SK-N-SH (cell line): ENCODE data around the gene MIGA2. TPM values are rescaled to one million over a fixed set of nuclear protein-coding genes. Genes with fewer than 3 reads are reported as not detected.

Experiments
- CTCF ChIA-PET: fragments of 300-600, 350-600 bp; formaldehyde crosslinking; extraction: SDS; loops from one replicate; lab custom pipeline; 2021; lab: Yijun Ruan, JAX
- POLR2A ChIA-PET: fragments of 350-600 bp; sonication (Branson Sonifier 250); formaldehyde crosslinking; extraction: SDS; loops from one replicate; lab custom pipeline; 2020; ENCODE audit warnings: antibody characterized with exemption, inconsistent platforms; lab: Yijun Ruan, JAX
- DNase-seq: peaks from one replicate; pipeline ENCODE4 v3.0.0; 2012
- H2AFZ ChIP-seq: fragments of 200-600 bp; sonication (generic); 2 replicates; pipeline ENCODE4 v1.8.1; 2016; ENCODE audit warnings: antibody characterized with exemption, mild to moderate bottlenecking, low read depth
- H3F3A ChIP-seq: fragments of 200-600 bp; sonication (generic); replicated peaks from 2 replicates; pipeline ENCODE3; 2016; ENCODE audit warnings: antibody characterized with exemption, mild to moderate bottlenecking; ENCODE audit not compliant: insufficient read depth
- H3K27ac ChIP-seq, 2 experiments: fragments of 200-500 bp in 1 of 2; fragments of 200-600 bp in 1 of 2; sonication (Bioruptor generic) in 1 of 2; sonication (generic), shearing (Covaris generic) in 1 of 2; 2 replicates each; pipeline versions ENCODE4 v1.5.1 to v1.6.1; 2014 to 2016; ENCODE audit warnings: low read depth in 2 of 2, inconsistent platforms in 1 of 2, low read length in 1 of 2, mild to moderate bottlenecking in 1 of 2, mixed read lengths in 1 of 2
- H3K27me3 ChIP-seq: fragments of 200-600 bp; sonication (generic), shearing (Covaris generic); 2 replicates; pipeline ENCODE4 v1.6.1; 2016; ENCODE audit warnings: mixed run types; ENCODE audit not compliant: insufficient read depth
- H3K36me3 ChIP-seq, 2 experiments: fragments of 200-500 bp in 1 of 2; fragments of 200-600 bp in 1 of 2; sonication (Bioruptor generic) in 1 of 2; sonication (generic) in 1 of 2; replicated peaks in 1 of 2; 2 replicates each; pipeline versions ENCODE3 to v1.5.1; 2014 to 2016; ENCODE audit warnings: low read length in 1 of 2, mild to moderate bottlenecking in 1 of 2; ENCODE audit not compliant: insufficient read depth in 2 of 2, control insufficient read depth in 1 of 2
- H3K4me1 ChIP-seq, 2 experiments: fragments of 200-500 bp in 1 of 2; fragments of 200-600 bp in 1 of 2; sonication (Bioruptor generic) in 1 of 2; sonication (generic), shearing (Covaris generic) in 1 of 2; 2 replicates each; pipeline versions ENCODE4 v1.5.1 to v1.6.1; 2014 to 2016; ENCODE audit warnings: low read depth in 1 of 2, low read length in 1 of 2, mixed run types in 1 of 2; ENCODE audit not compliant: insufficient read depth in 2 of 2, control insufficient read depth in 1 of 2
- H3K4me2 ChIP-seq: fragments of 200-600 bp; sonication (generic), shearing (Covaris generic); 2 replicates; pipeline ENCODE4 v1.6.1; 2017; ENCODE audit warnings: mixed run types
- H3K4me3 ChIP-seq, 2 experiments: fragments of 200-500 bp in 1 of 2; fragments of 200-600 bp in 1 of 2; sonication (Bioruptor generic) in 1 of 2; sonication (generic), shearing (Covaris generic) in 1 of 2; 2 replicates each; pipeline versions ENCODE4 v1.5.1 to v1.8.1; 2014 to 2016; ENCODE audit warnings: low read depth in 2 of 2, inconsistent platforms in 1 of 2, low read length in 1 of 2, mild to moderate bottlenecking in 1 of 2, mixed read lengths in 1 of 2, moderate library complexity in 1 of 2
- H3K79me2 ChIP-seq: fragments of 200-600 bp; sonication (generic); 2 replicates; pipeline ENCODE4 v1.8.1; 2017; ENCODE audit warnings: mild to moderate bottlenecking; ENCODE audit not compliant: insufficient read depth
- H3K9ac ChIP-seq: fragments of 200-600 bp; sonication (generic); 2 replicates; pipeline ENCODE4 v1.6.1; 2017; ENCODE audit warnings: mixed run types
- H3K9me2 ChIP-seq: fragments of 200-600 bp; sonication (generic); 2 replicates; pipeline ENCODE4 v1.6.1; 2017; ENCODE audit warnings: mixed run types
- H3K9me3 ChIP-seq: fragments of 200-600 bp; sonication (generic); 2 replicates; pipeline ENCODE4 v1.6.1; 2017; ENCODE audit warnings: mixed run types, mild to moderate bottlenecking, moderate library complexity
- H4K20me1 ChIP-seq: fragments of 200-600 bp; sonication (generic); 2 replicates; pipeline ENCODE4 v1.6.1; 2017; ENCODE audit warnings: mild to moderate bottlenecking, mixed run types; ENCODE audit not compliant: insufficient read depth
- CHD2 ChIP-seq: fragments of 150-350 bp; IDR thresholded peaks from 2 replicates; pipeline ENCODE4 v1.6.1; 2018; ENCODE audit warnings: low read length; ENCODE audit not compliant: partially characterized antibody
- ELF1 ChIP-seq: IDR thresholded peaks from 2 replicates; pipeline ENCODE4 v1.4.0; 2012
- EZH2phosphoT487 ChIP-seq: fragments of 200-600 bp; sonication (generic); IDR thresholded peaks from 2 replicates; pipeline ENCODE4 v1.6.1; 2017; ENCODE audit warnings: low read depth, mixed run types, mild to moderate bottlenecking, antibody characterized with exemption, moderate library complexity, borderline replicate concordance
- FOXM1 ChIP-seq: IDR thresholded peaks from 2 replicates; pipeline ENCODE4 v1.4.0; 2012; ENCODE audit warnings: low read depth, mild to moderate bottlenecking
- GATA2 ChIP-seq: sonication (generic); formaldehyde crosslinking; IDR thresholded peaks from 2 replicates; pipeline ENCODE4 v1.5.0; 2020; ENCODE audit warnings: mild to moderate bottlenecking, missing genetic modification reagents
- RAD21 ChIP-seq: IDR thresholded peaks from 2 replicates; pipeline ENCODE4 v1.6.1; 2012; ENCODE audit warnings: mild to moderate bottlenecking, low read length
- RCOR1 ChIP-seq: fragments of 150-350 bp; IDR thresholded peaks from 2 replicates; pipeline ENCODE4 v1.6.1; 2017; ENCODE audit warnings: antibody characterized with exemption, low read length
- RFX5 ChIP-seq: IDR thresholded peaks from 2 replicates; pipeline ENCODE4 v1.6.1; 2012; ENCODE audit warnings: mild to moderate bottlenecking, improper control_type of control experiment, low read length
- RXRA ChIP-seq: IDR thresholded peaks from 2 replicates; pipeline ENCODE4 v1.4.0; 2012; ENCODE audit warnings: low read depth, mild to moderate bottlenecking, borderline replicate concordance
- TCF12 ChIP-seq: IDR thresholded peaks from 2 replicates; pipeline ENCODE4 v1.4.0; 2012
- TEAD4 ChIP-seq: IDR thresholded peaks from 2 replicates; pipeline ENCODE4 v1.4.0; 2012; ENCODE audit warnings: mild to moderate bottlenecking, borderline replicate concordance; ENCODE audit not compliant: insufficient read depth
- YY1 ChIP-seq: IDR thresholded peaks from 2 replicates; pipeline ENCODE4 v1.4.0; 2012; ENCODE audit warnings: low read depth, mild to moderate bottlenecking
- whole genome bisulfite sequencing: methylation state at CpG from one replicate; pipeline ENCODE4 v1.1.6; 2017; ENCODE audit warnings: low lambda C conversion rate; 5-methylcytosine and 5-hydroxymethylcytosine counted together
- polyA plus RNA-seq, 3 experiments: library from polyadenylated mRNA; depleted of rRNA; stranded (reverse); fragments of >200 nt; gene quantifications; 2 replicates each; pipeline ENCODE4 v1.2.3, GENCODE V29; 2012
- TF ChIP-seq, protein P1 (sequence below): IDR thresholded peaks from 2 replicates; pipeline ENCODE4 v1.4.0; 2012; ENCODE audit warnings: low read depth, borderline replicate concordance
- TF ChIP-seq, protein P2 (sequence below): fragments of 200-600 bp; sonication (generic); IDR thresholded peaks from 2 replicates; pipeline ENCODE4 v1.6.1; 2017; ENCODE audit warnings: antibody characterized with exemption, mild to moderate bottlenecking, moderate library complexity
- TF ChIP-seq, protein P3 (sequence below): fragments of 150-350 bp; IDR thresholded peaks from 2 replicates; pipeline ENCODE4 v1.6.1; 2016; ENCODE audit warnings: mild to moderate bottlenecking, low read depth, low read length
- TF ChIP-seq, protein P4 (sequence below): IDR thresholded peaks from 2 replicates; pipeline ENCODE4 v1.6.1; 2012; ENCODE audit warnings: mild to moderate bottlenecking, low read depth, low read length, moderate library complexity

MIGA2 gene
- polyA plus RNA-seq, 1 of the 3 experiments (the other 2 are of a cell fraction): 21.2 TPM

DNA sequence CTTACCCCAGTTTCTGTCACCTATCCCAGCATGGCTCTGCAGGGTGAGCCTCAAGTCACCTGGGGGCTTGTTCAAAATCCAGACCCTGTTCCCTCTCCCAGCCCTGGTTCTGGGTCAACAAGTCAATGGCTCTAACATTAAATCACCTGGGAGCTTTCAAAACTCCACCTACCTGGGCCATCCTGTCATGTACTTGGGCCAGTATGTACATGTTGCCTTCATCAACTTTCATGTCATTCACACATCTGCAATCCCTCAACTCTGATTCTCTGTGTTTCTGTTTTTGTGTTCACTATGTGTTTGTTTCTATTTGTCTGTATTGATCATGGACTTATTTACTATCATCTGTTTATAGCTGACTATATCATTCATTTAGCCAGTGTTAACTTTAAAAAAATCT, 6.2 kb upstream of the MIGA2 start:
- Histone ChIP-seq H3K27me3 (no peaks in the 10 kb centered on the region), H3K4me3 (no peak overlapping the region), H3K4me1 (peaks cover 10 to 20% of the 10 kb centered on the region in 2 experiments; a peak in 3 of 4 replicates), H3K79me2 (peaks cover 23% of the 10 kb centered on the region), H3K4me2 (no peak overlapping the region), H3K36me3 (no peaks in the 10 kb centered on the region), H3F3A (no peaks in the 10 kb centered on the region), H3K9me2 (no peaks in the 10 kb centered on the region), H3K27ac (no peak overlapping the region), H3K9ac (no peak overlapping the region), H4K20me1 (0 out of 2 replicates have a peak, but pooled peaks cover 4% of the 10 kb centered on the region), H2AFZ (no peak overlapping the region), H3K9me3 (no peaks in the 10 kb centered on the region)
- no peak for DNase-seq
- POLR2A ChIA-PET: no interaction called here
- CTCF ChIA-PET: interaction anchor here (0.7 kb wide), 1 partner anchor 24 kb away, joined by 3 read pairs; no protein-coding TSS in a partner anchor
- no peak for TF ChIP-seq YY1
- TF ChIP-seq, protein P1, sequence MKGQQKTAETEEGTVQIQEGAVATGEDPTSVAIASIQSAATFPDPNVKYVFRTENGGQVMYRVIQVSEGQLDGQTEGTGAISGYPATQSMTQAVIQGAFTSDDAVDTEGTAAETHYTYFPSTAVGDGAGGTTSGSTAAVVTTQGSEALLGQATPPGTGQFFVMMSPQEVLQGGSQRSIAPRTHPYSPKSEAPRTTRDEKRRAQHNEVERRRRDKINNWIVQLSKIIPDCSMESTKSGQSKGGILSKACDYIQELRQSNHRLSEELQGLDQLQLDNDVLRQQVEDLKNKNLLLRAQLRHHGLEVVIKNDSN: no peak
- TF ChIP-seq CHD2: no peak
- TF ChIP-seq RXRA: no peak
- TF ChIP-seq TCF12: no peak
- no peak for TF ChIP-seq GATA2 (CRISPR knock-in tag)
- no peak for TF ChIP-seq RCOR1
- TF ChIP-seq, protein P2, sequence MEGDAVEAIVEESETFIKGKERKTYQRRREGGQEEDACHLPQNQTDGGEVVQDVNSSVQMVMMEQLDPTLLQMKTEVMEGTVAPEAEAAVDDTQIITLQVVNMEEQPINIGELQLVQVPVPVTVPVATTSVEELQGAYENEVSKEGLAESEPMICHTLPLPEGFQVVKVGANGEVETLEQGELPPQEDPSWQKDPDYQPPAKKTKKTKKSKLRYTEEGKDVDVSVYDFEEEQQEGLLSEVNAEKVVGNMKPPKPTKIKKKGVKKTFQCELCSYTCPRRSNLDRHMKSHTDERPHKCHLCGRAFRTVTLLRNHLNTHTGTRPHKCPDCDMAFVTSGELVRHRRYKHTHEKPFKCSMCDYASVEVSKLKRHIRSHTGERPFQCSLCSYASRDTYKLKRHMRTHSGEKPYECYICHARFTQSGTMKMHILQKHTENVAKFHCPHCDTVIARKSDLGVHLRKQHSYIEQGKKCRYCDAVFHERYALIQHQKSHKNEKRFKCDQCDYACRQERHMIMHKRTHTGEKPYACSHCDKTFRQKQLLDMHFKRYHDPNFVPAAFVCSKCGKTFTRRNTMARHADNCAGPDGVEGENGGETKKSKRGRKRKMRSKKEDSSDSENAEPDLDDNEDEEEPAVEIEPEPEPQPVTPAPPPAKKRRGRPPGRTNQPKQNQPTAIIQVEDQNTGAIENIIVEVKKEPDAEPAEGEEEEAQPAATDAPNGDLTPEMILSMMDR: no peak

DNA sequence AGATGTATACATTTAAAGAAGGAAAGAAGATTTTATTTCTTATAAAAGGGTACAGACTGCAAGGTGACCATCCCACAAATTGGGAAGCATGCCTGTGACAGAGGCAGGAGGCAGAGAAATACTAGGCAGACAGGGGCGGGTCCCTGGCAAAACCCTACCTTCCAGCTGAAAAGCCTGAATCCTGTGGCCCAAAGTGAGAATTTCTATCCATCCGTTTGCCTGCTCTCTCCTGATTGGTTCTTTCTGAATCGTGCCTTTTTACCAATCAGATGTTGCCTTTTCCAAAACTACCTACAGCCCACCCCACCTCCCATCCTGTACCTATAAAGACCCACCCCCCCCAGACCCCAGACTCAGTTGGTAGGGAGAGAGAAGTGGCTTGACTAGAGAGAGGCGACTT, 4.9 kb upstream of the MIGA2 start:
- no peak overlapping the region for H3K9ac ChIP-seq
- no peaks in the 10 kb centered on the region for H3K36me3 ChIP-seq
- no peak overlapping the region for H3K4me3 ChIP-seq
- no peaks in the 10 kb centered on the region for H3K9me2 ChIP-seq
- DNase-seq: no peak
- H3F3A ChIP-seq: no peaks in the 10 kb centered on the region
- no peak overlapping the region for H3K27ac ChIP-seq
- H2AFZ ChIP-seq: no peak overlapping the region
- H3K4me2 ChIP-seq: no peak overlapping the region
- WGBS: 79% methylated on average over 4 of the region's 4 CpGs
- no peaks in the 10 kb centered on the region for H4K20me1 ChIP-seq
- peaks cover 5 to 13% of the 10 kb centered on the region in 2 experiments; a peak in 2 of 4 replicates for H3K4me1 ChIP-seq
- no peaks in the 10 kb centered on the region for H3K27me3 ChIP-seq
- CTCF ChIA-PET: interaction anchor here (1.1 kb wide), 1 partner anchor 24 kb away, joined by 4 read pairs; no protein-coding TSS in a partner anchor
- no peaks in the 10 kb centered on the region for H3K9me3 ChIP-seq
- H3K79me2 ChIP-seq: peaks cover 13% of the 10 kb centered on the region; the same call in 1 of the 2 replicates
- POLR2A ChIA-PET: interaction anchor here (0.7 kb wide), 1 partner anchor 307 kb away, joined by 6 read pairs; no protein-coding TSS in a partner anchor
- TF ChIP-seq TEAD4: no peak
- TF ChIP-seq EZH2phosphoT487: no peak
- TF ChIP-seq, protein P2: no peak
- TF ChIP-seq FOXM1: no peak
- no peak for TF ChIP-seq ELF1
- no peak for TF ChIP-seq RXRA
- no peak for TF ChIP-seq RAD21
- TF ChIP-seq, protein P3, sequence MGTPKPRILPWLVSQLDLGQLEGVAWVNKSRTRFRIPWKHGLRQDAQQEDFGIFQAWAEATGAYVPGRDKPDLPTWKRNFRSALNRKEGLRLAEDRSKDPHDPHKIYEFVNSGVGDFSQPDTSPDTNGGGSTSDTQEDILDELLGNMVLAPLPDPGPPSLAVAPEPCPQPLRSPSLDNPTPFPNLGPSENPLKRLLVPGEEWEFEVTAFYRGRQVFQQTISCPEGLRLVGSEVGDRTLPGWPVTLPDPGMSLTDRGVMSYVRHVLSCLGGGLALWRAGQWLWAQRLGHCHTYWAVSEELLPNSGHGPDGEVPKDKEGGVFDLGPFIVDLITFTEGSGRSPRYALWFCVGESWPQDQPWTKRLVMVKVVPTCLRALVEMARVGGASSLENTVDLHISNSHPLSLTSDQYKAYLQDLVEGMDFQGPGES: no peak
- TF ChIP-seq, protein P4, sequence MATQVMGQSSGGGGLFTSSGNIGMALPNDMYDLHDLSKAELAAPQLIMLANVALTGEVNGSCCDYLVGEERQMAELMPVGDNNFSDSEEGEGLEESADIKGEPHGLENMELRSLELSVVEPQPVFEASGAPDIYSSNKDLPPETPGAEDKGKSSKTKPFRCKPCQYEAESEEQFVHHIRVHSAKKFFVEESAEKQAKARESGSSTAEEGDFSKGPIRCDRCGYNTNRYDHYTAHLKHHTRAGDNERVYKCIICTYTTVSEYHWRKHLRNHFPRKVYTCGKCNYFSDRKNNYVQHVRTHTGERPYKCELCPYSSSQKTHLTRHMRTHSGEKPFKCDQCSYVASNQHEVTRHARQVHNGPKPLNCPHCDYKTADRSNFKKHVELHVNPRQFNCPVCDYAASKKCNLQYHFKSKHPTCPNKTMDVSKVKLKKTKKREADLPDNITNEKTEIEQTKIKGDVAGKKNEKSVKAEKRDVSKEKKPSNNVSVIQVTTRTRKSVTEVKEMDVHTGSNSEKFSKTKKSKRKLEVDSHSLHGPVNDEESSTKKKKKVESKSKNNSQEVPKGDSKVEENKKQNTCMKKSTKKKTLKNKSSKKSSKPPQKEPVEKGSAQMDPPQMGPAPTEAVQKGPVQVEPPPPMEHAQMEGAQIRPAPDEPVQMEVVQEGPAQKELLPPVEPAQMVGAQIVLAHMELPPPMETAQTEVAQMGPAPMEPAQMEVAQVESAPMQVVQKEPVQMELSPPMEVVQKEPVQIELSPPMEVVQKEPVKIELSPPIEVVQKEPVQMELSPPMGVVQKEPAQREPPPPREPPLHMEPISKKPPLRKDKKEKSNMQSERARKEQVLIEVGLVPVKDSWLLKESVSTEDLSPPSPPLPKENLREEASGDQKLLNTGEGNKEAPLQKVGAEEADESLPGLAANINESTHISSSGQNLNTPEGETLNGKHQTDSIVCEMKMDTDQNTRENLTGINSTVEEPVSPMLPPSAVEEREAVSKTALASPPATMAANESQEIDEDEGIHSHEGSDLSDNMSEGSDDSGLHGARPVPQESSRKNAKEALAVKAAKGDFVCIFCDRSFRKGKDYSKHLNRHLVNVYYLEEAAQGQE: no peak
- TF ChIP-seq, protein P1: no peak
- TF ChIP-seq RFX5: no peak
